Measurements from ENCODE around the gene MYO1E. TPM values are rescaled to one million over a fixed set of nuclear protein-coding genes. Genes with fewer than 3 reads are reported as not detected.

The MYO1E gene
- total RNA-seq, 1 experiment from 2014 or later, result 68.8 TPM

DNA sequence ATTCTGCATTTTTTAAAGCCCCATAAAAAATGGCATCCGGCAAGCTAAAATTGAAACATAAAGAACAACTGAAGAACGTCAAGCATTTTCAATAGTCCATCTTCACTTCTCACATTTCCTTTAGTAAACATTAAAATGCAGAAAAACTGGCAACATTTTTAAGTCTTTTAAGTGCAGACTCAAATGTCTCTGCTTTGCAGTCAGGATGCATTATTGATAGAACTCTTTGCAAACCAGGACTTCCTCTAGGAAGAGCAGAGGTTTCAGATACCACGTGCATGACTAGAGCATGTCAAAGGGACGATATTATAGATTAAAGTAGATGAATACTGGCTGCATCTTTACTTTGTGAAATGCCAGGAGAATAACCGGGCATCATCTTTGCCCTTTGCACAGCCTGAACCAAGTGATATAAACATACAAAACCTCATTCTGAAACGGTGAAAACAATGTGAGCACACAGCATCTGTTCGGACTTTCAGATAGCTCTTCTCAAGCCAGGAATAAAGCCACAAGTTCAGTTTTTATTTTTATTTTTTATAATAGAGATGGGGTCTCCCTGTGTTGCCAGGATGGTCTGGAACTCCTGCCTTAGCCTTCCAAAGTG is 101.0 kb downstream of the MYO1E start:
- no TSS peak for BruUV-seq (replicated peaks)
- Histone ChIP-seq H3K27me3 (ENCODE audit: low read length) (no peaks in the 10 kb centered on the region), H4K20me1 (ENCODE audit: low read length) (no peaks in the 10 kb centered on the region), H3K9me2 (replicated peaks; ENCODE audit: low read length) (no peaks in the 10 kb centered on the region), H3K27ac (ENCODE audit: low read length) (peak overlapping the region; percentile 48), H3K79me2 (ENCODE audit: low read length) (peaks cover 71% of the 10 kb centered on the region), H3K4me2 (ENCODE audit: low read length) (peak overlapping the region; percentile 42), H3K9ac (ENCODE audit: low read length) (no peak overlapping the region), H3K4me1 (ENCODE audit: insufficient read depth, low read length) (peaks cover 90% of the 10 kb centered on the region), H3K36me3 (ENCODE audit: low read depth, low read length) (no peaks in the 10 kb centered on the region; the same call in 1 of the 2 replicates), H3K9me3 (ENCODE audit: low read length) (no peaks in the 10 kb centered on the region), H3F3A (ENCODE audit: low read length, unreplicated experiment) (peaks cover 5% of the 10 kb centered on the region), H2AFZ (ENCODE audit: low read length) (no peak overlapping the region), H3K4me3 (ENCODE audit: low read length) (peak overlapping the region; percentile 11; the same call in 1 of the 2 replicates)
- ChIA-PET CTCF (no interaction called here), POLR2A (ENCODE audit: unreplicated experiment) (no interaction called here)
- TF ChIP-seq, protein P1, sequence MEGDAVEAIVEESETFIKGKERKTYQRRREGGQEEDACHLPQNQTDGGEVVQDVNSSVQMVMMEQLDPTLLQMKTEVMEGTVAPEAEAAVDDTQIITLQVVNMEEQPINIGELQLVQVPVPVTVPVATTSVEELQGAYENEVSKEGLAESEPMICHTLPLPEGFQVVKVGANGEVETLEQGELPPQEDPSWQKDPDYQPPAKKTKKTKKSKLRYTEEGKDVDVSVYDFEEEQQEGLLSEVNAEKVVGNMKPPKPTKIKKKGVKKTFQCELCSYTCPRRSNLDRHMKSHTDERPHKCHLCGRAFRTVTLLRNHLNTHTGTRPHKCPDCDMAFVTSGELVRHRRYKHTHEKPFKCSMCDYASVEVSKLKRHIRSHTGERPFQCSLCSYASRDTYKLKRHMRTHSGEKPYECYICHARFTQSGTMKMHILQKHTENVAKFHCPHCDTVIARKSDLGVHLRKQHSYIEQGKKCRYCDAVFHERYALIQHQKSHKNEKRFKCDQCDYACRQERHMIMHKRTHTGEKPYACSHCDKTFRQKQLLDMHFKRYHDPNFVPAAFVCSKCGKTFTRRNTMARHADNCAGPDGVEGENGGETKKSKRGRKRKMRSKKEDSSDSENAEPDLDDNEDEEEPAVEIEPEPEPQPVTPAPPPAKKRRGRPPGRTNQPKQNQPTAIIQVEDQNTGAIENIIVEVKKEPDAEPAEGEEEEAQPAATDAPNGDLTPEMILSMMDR (conservative IDR thresholded peaks at IDR 0.05; ENCODE audit: low read depth, low read length), result no peak
- TF ChIP-seq EZH2phosphoT487 (IDR thresholded peaks at IDR 0.05; ENCODE audit: borderline replicate concordance, low read length) (no peak), EZH2 (IDR thresholded peaks at IDR 0.05; ENCODE audit: low read length, unreplicated experiment) (no peak)
- intact Hi-C loops (cut with micrococcal nuclease), result loop anchor here (1.0 kb wide), 2 partner anchors 13 to 101 kb away; no protein-coding TSS in a partner anchor
- DNase-seq (peak; percentile 46), ATAC-seq (peak; percentile 25)

DNA sequence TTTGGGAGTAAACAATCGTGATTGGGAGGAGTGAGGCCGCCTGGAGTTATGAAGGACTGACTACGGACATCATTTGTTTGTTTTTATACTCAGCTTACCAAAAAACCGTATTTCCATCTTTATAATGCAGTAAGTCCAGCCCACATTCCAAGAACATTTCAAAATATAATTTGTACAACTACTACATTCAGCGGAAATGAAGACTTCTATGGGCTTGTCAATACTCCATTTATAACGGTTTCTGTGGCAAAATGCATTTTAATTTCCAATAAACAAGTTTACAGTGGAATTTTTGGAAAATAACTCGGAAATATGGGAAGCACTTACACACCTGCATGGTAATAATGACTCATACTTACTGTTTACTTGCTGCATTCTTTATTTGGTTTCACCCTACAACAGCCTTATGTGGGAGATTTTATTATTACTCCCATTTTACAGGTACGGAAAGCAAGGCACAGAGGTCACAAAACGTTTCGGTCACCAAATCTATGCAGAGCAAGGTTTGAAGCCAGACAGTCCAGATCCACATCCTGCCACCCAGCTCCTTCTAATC is 103.7 kb downstream of the MYO1E start:
- Histone ChIP-seq H3K4me2 (ENCODE audit: low read length) (peak overlapping the region; percentile 75), H3K27me3 (ENCODE audit: low read length) (no peaks in the 10 kb centered on the region), H4K20me1 (ENCODE audit: low read length) (no peaks in the 10 kb centered on the region), H3K79me2 (ENCODE audit: low read length) (peaks cover 48% of the 10 kb centered on the region), H3K4me3 (ENCODE audit: low read length) (peak overlapping the region; percentile 17; the same call in 1 of the 2 replicates), H3F3A (ENCODE audit: low read length, unreplicated experiment) (peaks cover 5% of the 10 kb centered on the region), H3K27ac (ENCODE audit: low read length) (peak overlapping the region; percentile 73), H3K4me1 (ENCODE audit: insufficient read depth, low read length) (peaks cover 64% of the 10 kb centered on the region), H3K9ac (ENCODE audit: low read length) (peak overlapping the region; percentile 40), H3K36me3 (ENCODE audit: low read depth, low read length) (no peaks in the 10 kb centered on the region; the same call in 1 of the 2 replicates), H2AFZ (ENCODE audit: low read length) (no peak overlapping the region), H3K9me2 (replicated peaks; ENCODE audit: low read length) (no peaks in the 10 kb centered on the region), H3K9me3 (ENCODE audit: low read length) (no peaks in the 10 kb centered on the region)
- TF ChIP-seq, protein P1 (conservative IDR thresholded peaks at IDR 0.05; ENCODE audit: low read depth, low read length), result no peak
- no peak for TF ChIP-seq EZH2 (IDR thresholded peaks at IDR 0.05; ENCODE audit: low read length, unreplicated experiment)
- no peak for TF ChIP-seq EZH2phosphoT487 (IDR thresholded peaks at IDR 0.05; ENCODE audit: borderline replicate concordance, low read length)
- CTCF ChIA-PET, result no interaction called here
- no TSS peak for BruUV-seq (replicated peaks)
- intact Hi-C loops (cut with micrococcal nuclease), result no loop called here
- ATAC-seq (peak; percentile 54), DNase-seq (peak; percentile 58)
- POLR2A ChIA-PET (ENCODE audit: unreplicated experiment), result interaction anchor here (0.6 kb wide), 1 partner anchor 104 kb away, joined by 4 read pairs; the partner anchor contains the start of gene MYO1E
